WERI-Rb-1 (cell line): ENCODE results near the gene PARM1.

Experiments
- DNase-seq: peaks from one replicate; pipeline ENCODE4 v3.0.0-alpha.2; 2020
- H3K27ac ChIP-seq: fragments of 250-450 bp; sonication (Bioruptor Pico); 2 replicates; pipeline ENCODE4 v1.5.1; 2020; ENCODE audit warnings: mild to moderate bottlenecking, moderate library complexity
- H3K27me3 ChIP-seq: fragments of 250-450 bp; sonication (Bioruptor Pico); 2 replicates; pipeline ENCODE4 v1.5.1; 2021; ENCODE audit warnings: mild to moderate bottlenecking, low read depth, moderate library complexity; ENCODE audit not compliant: insufficient read depth, severe bottlenecking
- H3K36me3 ChIP-seq: fragments of 250-450 bp; sonication (Bioruptor Pico); 2 replicates; pipeline ENCODE4 v1.5.1; 2020; ENCODE audit warnings: mild to moderate bottlenecking, moderate library complexity
- H3K4me3 ChIP-seq: 2 replicates; pipeline ENCODE4 v1.5.1; 2011; ENCODE audit warnings: low read depth, mild to moderate bottlenecking, control low read depth, low read length
- H3K9me3 ChIP-seq: fragments of 250-450 bp; sonication (Bioruptor Pico); 2 replicates; pipeline ENCODE4 v1.5.1; 2021; ENCODE audit warnings: mild to moderate bottlenecking, moderate library complexity; ENCODE audit not compliant: severe bottlenecking
- CTCF ChIP-seq: IDR thresholded peaks from 2 replicates; pipeline ENCODE4 v1.5.1; 2011; ENCODE audit warnings: low read depth, mild to moderate bottlenecking, control low read depth, inconsistent platforms, low read length

PARM1 gene

GRCh38 chr4:75025431-75025830, 92.5 kb downstream of the PARM1 start:
- Histone ChIP-seq H3K27me3 (no peaks in the 10 kb centered on the region), H3K4me3 (no peak overlapping the region), H3K27ac (no peak overlapping the region), H3K36me3 (no peaks in the 10 kb centered on the region), H3K9me3 (no peaks in the 10 kb centered on the region)
- DNase-seq, result no peak
- no peak for TF ChIP-seq CTCF

GRCh38 chr4:75028196-75028854, 95.4 kb downstream of the PARM1 start:
- Histone ChIP-seq H3K4me3 (no peak overlapping the region), H3K36me3 (no peaks in the 10 kb centered on the region), H3K27ac (no peak overlapping the region), H3K9me3 (no peaks in the 10 kb centered on the region), H3K27me3 (no peaks in the 10 kb centered on the region)
- no peak for TF ChIP-seq CTCF
- DNase-seq, result no peak

- Histone ChIP-seq H3K27ac (no peak overlapping the region), H3K27me3 (no peaks in the 10 kb centered on the region), H3K36me3 (no peaks in the 10 kb centered on the region), H3K9me3 (no peaks in the 10 kb centered on the region), H3K4me3 (no peak overlapping the region)
- DNase-seq, result no peak
- no peak for TF ChIP-seq CTCF
These were observed 97.1 kb downstream of the PARM1 start for GRCh38 chr4:75030028-75030427.

- H3K27ac ChIP-seq, result no peak overlapping the region
These were observed 97.8 kb downstream of the PARM1 start for GRCh38 chr4:75030649-75031235.

GRCh38 chr4:75031775-75032174, 98.9 kb downstream of the PARM1 start:
- DNase-seq, result no peak
- no peak overlapping the region for H3K4me3 ChIP-seq
- H3K27ac ChIP-seq, result no peak overlapping the region
- H3K36me3 ChIP-seq, result no peaks in the 10 kb centered on the region
- H3K9me3 ChIP-seq, result no peaks in the 10 kb centered on the region
- H3K27me3 ChIP-seq, result no peaks in the 10 kb centered on the region
- no peak for TF ChIP-seq CTCF

More at GRCh38 chr4:75030649-75031235, 97.8 kb downstream of the PARM1 start:
- no peak for TF ChIP-seq CTCF
- Histone ChIP-seq H3K4me3 (no peak overlapping the region), H3K27me3 (no peaks in the 10 kb centered on the region), H3K36me3 (no peaks in the 10 kb centered on the region), H3K9me3 (no peaks in the 10 kb centered on the region)
- no peak for DNase-seq

GRCh38 chr4:75034523-75034922, 101.6 kb downstream of the PARM1 start:
- Histone ChIP-seq H3K4me3 (no peak overlapping the region), H3K27me3 (no peaks in the 10 kb centered on the region), H3K36me3 (no peaks in the 10 kb centered on the region), H3K27ac (no peak overlapping the region), H3K9me3 (no peaks in the 10 kb centered on the region)
- no peak for DNase-seq
- TF ChIP-seq CTCF, result no peak
